ENCODE data around the gene RGS7BP. TPM values are rescaled to one million over a fixed set of nuclear protein-coding genes. Genes with fewer than 3 reads are reported as not detected.

RGS7BP gene
- 0.36 TPM in 1 of 2 replicates, not detected in the other for total RNA-seq

DNA sequence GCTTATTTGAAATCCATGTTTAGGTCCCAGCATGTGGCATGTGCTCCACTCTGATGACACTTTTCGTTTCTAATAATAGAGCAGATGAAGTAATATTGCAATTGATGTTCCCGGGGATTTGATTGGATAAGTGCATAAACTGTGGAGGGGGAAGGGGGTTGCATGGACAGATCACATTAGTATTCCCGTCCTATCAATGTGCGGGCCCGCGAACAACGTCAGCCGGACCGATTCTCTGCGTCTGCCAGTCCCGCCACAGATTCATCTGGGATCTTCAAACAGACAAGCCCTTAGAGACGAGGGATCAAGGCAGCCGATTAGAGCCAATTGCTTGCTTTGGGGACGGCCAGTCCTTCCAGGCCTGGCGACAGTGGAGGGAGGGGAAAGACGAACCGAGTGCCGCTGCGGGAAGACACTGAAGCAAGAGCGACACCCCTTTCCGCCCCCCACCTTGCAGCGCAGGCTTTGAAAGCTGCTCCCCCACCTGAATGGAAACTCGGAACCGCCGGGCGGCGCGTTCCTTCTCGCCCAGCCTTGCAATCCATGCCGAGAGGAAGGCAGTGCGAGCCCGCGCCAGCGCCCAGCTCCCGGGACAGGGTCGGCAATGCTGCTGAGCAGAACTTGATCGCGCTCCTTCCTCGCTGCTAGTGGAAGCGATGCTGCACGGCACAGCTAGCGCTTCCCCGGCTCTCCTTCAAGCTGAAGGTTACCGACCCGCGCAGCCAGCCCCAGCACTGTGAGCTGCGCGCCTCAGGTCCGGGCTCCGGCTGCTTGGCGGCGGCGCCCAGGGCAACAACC, at the start of gene RGS7BP:
TSS of gene RGS7BP (plus strand) at position 247 of the 798 bp plus-strand sequence. CDS start 610 bp downstream, outside the sequence.

Other genes with a start within 250 kb of the RGS7BP start
- not detected in 2 replicates for gene SHISAL2B, start 184.5 kb downstream of the RGS7BP start, total RNA-seq